ENCODE data around the gene PAH.

DNA sequence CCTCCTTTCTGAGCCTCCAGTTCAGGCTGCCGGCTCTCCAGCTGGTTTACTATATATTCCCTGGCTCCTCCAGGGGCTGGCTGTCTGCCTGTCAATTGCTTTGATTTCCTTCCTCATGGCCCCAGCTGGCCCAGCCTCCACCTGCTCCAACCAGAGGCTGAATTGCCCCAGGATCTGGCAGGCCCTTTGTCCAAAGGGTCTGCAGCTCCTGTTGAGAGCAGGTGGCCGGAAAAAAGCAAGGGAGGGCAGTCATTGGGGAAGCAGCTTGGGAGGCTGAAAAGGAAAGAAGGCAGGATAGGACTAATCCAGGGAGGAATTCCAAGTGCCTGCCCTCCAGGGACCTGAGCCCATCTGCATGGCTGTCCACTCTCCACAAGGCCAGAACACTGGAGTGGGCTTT is 25.3 kb downstream of the PAH start:
- TF ChIP-seq ZNF175 (tag by site-specific recombination; IDR thresholded peaks at IDR 0.05) (no peak), ZNF274 (IDR thresholded peaks at IDR 0.05; ENCODE audit: low read length) (no peak), ZNF274 (tag by site-specific recombination; IDR thresholded peaks at IDR 0.05; ENCODE audit: borderline replicate concordance) (no peak), RBAK (tag by site-specific recombination; IDR thresholded peaks at IDR 0.05) (no peak), BCL11A (tag by site-specific recombination; IDR thresholded peaks at IDR 0.05; ENCODE audit: low read depth) (no peak), ZNF324 (tag by site-specific recombination; IDR thresholded peaks at IDR 0.05) (no peak)
- TF ChIP-seq, protein P1, sequence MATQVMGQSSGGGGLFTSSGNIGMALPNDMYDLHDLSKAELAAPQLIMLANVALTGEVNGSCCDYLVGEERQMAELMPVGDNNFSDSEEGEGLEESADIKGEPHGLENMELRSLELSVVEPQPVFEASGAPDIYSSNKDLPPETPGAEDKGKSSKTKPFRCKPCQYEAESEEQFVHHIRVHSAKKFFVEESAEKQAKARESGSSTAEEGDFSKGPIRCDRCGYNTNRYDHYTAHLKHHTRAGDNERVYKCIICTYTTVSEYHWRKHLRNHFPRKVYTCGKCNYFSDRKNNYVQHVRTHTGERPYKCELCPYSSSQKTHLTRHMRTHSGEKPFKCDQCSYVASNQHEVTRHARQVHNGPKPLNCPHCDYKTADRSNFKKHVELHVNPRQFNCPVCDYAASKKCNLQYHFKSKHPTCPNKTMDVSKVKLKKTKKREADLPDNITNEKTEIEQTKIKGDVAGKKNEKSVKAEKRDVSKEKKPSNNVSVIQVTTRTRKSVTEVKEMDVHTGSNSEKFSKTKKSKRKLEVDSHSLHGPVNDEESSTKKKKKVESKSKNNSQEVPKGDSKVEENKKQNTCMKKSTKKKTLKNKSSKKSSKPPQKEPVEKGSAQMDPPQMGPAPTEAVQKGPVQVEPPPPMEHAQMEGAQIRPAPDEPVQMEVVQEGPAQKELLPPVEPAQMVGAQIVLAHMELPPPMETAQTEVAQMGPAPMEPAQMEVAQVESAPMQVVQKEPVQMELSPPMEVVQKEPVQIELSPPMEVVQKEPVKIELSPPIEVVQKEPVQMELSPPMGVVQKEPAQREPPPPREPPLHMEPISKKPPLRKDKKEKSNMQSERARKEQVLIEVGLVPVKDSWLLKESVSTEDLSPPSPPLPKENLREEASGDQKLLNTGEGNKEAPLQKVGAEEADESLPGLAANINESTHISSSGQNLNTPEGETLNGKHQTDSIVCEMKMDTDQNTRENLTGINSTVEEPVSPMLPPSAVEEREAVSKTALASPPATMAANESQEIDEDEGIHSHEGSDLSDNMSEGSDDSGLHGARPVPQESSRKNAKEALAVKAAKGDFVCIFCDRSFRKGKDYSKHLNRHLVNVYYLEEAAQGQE (tag by site-specific recombination; IDR thresholded peaks at IDR 0.05), result no peak
- TF ChIP-seq, protein P2, sequence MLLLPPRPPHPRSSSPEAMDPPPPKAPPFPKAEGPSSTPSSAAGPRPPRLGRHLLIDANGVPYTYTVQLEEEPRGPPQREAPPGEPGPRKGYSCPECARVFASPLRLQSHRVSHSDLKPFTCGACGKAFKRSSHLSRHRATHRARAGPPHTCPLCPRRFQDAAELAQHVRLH (tag by site-specific recombination; IDR thresholded peaks at IDR 0.05), result no peak
- TF ChIP-seq, protein P3, sequence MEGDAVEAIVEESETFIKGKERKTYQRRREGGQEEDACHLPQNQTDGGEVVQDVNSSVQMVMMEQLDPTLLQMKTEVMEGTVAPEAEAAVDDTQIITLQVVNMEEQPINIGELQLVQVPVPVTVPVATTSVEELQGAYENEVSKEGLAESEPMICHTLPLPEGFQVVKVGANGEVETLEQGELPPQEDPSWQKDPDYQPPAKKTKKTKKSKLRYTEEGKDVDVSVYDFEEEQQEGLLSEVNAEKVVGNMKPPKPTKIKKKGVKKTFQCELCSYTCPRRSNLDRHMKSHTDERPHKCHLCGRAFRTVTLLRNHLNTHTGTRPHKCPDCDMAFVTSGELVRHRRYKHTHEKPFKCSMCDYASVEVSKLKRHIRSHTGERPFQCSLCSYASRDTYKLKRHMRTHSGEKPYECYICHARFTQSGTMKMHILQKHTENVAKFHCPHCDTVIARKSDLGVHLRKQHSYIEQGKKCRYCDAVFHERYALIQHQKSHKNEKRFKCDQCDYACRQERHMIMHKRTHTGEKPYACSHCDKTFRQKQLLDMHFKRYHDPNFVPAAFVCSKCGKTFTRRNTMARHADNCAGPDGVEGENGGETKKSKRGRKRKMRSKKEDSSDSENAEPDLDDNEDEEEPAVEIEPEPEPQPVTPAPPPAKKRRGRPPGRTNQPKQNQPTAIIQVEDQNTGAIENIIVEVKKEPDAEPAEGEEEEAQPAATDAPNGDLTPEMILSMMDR (tag by site-specific recombination; IDR thresholded peaks at IDR 0.05), result no peak
